ENCODE data around the gene POTEI.
"Not testable (repeated sequence)": the region's sequence is repeated elsewhere in the genome, so short reads cannot be mapped to it uniquely, and the experiment has no call there.

Gene POTEI

DNA sequence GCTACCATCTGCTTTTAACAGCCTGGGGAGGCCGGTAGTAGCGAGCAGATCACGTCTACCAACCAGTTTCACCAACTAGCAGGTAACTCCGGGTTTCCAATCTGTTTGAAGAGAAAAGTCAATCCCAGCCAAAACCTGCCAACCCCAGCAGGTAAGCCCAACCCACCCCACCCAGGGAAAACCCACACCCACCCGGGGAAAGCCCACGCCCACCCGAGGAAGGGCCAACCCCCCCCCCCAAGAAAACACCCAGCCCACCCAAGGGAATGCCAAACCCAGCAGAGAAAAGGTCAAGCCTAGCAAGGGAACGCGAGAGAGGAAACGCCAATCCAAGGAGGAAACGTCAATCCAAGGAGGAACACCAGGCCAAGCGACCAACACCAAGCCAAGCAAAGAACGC lies at the start of gene POTEI:
Gene POTEI, minus strand, starts transcription at position 101 of the 400 bp plus-strand sequence. Its CDS starts 93 bp downstream, at position 8.
- DNase-seq, result not testable (repeated sequence)

DNA sequence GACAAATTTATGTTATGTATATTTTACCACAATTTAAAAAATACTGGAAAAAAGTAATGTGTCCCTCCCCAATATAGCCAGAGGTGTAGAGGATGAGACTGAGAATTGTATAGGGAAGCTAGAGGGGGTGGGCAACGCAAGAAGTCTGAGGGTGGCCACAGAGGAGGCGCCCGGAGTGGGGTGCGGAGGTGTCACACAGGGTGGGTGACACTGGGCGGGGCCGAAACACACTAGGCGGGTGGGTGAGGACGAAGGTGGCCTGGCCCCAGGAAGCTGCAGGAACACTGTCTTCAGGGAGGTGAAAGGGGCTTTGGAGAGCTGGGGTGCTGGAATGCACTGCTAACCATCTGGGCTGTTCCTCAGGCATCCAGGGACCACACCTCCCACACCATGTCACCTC lies 47.3 kb upstream of the POTEI start:
- DNase-seq, result not testable (repeated sequence)

DNA sequence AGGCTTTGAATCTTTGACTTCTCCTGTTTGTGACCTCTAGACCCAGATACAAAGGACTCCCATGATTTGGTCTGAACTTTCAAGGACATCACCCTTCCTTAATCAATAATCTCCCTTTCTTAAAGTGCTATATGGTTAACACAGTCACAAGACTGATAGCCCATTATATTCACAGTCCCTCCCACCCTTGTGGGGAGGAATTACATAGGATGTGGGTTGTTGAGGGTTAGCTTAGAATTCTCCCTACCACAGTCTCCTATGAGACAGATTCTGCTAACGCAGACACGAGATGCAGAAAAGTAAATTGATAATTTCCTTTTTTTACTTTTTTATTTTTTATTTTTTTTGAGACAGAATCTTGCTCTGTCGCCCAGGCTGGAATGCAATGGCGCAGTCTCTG lies 45.0 kb upstream of the POTEI start:
- DNase-seq, result not testable (repeated sequence)

DNA sequence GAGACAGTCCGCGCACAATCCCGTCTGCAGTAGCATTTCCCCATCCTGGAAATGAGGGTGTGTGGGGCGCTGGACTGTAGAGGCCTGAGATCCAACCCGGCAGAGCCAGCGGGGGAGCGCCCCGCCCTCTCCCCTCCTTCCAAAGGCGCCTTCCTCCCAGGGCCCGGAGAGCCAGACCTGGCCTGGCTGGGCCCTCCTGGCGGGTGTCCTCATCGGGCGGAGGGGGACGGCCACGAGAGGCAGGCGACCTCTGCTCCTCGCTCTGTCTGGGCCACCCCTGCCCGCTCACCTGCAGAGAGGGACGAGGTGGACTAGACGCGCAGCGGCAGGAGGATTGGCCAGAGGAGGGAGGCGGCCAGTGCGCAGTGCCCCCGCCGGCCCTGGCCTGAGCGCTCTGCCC lies 40.3 kb upstream of the POTEI start:
- DNase-seq, result not testable (repeated sequence)

DNA sequence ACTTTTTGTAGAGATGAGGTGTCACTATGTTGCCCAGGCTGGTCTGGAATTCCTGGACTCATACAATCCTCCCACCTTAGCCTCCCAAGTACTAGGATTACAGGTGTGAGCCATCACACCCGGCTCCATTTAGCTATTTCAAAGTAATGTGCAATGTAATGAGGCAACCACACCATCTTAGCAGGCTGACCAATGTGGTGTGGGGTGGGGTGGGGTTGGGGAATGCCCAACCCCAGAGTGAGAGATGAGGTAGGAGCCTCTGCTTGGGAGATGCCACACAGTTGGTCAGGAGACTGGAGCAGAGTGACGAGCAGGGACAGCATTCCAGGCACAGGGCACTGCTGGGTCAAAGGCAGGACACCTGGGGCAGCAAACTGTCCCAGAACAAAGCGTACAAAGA lies 39.3 kb upstream of the POTEI start:
- DNase-seq, result not testable (repeated sequence)

DNA sequence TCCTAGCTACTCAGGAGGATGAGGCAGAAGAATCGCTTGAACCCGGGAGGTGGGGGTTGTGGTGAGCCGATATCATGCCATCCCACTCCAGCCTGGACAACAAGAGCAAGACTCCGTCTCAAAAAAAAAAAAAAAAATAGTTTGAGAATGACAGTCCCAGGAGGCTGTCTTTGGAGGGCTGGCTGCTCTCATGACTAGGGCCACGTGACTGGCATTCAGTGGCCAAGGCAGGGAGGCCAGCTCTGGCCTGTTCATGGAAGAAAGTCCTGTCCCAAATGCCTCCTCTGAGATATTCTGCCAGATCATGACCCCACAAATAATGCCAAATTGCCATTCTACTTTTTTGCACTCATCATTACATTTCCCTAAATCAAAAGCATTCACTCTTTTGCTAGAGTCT lies 35.9 kb upstream of the POTEI start:
- not testable (repeated sequence) for DNase-seq

DNA sequence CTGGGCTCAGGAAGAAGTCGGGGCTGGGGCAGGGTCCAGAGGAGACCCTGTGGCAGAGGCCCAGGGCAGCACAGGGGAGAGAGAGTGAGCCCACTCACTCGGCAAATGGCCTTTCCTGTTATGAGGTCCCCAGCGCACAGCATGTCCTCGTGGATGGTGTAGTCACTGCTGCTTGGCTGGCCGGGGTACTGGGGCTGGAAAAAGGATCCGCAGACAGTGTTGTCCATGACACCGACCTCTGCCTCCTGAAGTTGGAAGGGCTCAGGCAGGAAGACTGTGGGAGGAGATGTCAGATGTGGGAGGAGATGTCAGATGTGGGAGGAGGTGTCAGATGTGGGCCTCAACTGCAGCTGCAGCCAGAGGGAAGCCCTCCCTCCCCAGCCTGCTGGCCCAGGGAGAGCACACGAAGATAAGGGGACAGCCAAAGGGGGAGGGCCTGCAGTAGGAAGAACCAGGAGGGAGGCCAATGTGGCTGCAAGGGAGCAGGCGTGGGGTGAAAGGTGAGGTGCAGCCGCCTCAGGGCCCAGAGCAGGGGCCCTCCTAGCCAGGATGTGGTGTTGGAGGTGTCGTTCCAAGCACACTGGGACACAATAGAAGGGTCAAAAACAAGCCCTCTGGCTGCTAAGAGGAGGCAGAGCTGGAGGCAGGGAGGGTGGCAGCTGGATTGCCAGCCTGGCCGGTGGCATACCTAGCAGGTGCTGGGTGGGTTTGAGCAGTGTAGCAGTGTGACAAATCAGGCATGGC lies 34.8 kb upstream of the POTEI start:
- DNase-seq, result not testable (repeated sequence)

DNA sequence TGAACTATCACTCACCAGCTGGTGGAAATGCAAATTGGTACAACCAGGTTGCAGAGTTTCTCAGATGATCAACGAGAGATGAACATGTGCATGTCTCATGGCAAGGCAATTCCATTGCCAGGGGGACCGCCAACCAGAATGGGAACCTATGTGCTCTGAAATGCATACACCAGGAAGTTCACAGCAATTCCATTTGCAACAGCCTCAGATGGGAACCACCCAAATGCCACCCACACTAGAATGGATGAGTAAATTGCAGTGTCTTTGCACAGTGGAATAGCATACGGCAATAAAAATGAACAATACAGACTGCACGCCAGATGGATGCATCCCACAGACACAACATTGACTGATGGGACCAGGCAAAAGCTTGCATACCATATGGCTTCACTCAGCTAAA lies 33.7 kb upstream of the POTEI start:
- not testable (repeated sequence) for DNase-seq

DNA sequence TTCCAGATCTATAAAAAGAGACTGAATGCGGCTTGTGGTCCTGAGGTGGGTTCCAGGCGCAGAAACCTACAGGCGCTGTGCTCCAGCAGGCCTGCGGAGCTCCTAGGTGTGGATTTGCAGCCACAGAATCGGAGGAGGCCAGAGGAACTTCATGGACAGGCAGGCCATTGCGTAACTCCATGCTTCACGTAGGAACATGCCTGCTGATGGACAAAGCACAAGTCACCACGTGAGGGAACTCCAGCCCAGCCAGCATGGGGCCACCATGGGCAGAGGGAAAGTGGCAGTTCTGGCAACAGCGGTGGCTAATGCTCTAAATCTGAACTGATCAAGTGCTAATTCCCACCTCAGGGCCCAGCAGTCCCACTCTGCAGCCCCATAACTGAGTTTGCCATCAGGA lies 29.1 kb upstream of the POTEI start:
- DNase-seq, result not testable (repeated sequence)

DNA sequence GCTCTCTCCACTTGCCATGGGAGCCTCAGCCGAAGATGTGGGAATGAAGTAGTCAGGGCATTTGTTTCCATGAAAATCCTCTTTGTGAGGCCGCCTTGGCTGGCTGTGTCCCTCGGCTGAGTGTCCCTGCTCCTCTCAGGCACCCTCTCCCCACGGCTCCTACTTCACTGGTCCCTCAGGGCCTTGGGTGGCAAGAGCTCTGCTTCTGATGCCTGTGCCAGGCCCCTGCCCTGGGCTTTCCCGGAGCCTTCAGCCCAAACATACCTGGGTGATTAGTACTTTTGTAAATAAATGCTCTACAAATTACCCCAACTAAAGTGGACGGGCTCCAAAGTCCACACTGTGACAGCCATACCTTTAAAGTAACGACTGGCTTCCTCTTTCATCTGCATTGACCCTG lies 27.5 kb upstream of the POTEI start:
- not testable (repeated sequence) for DNase-seq

DNA sequence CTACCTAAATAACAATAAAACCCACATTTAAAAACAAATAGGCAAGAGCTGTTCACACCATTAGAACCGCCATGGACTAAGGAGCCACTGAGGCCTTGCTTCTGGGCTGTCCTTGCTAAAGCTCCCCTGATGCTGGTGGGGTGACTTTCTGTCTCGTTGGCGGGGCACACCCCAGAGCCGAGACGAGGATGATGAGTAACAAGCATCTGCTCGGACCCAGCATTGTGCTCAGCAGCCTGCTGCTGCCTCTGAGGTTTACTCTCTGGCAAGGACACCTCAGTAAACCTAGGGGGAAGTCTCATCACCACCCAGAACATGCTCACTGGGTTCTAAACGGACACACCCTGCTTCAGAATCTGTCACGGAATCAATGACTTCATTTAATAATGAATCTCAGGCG lies 22.5 kb upstream of the POTEI start:
- DNase-seq, result not testable (repeated sequence)

DNA sequence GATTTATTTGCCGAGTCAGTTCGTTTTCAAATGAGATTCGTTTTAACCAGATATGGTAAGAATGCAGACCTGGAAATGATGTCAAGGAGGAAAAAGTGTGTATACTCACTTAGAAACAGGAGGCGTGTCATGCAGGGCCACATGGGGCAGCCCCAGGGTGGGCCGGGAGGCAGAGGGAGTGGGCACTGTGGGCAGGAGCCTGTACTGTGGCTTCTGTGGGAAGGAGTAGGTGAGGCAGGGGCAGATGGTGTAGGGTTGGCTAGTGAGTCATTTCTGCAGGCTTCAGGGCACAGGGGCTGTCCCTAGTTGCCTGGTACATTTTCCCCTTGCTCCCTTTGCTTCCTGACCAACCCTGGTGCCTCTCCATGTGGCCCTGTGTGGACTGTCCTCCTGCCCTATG lies 22.1 kb upstream of the POTEI start:
- not testable (repeated sequence) for DNase-seq

DNA sequence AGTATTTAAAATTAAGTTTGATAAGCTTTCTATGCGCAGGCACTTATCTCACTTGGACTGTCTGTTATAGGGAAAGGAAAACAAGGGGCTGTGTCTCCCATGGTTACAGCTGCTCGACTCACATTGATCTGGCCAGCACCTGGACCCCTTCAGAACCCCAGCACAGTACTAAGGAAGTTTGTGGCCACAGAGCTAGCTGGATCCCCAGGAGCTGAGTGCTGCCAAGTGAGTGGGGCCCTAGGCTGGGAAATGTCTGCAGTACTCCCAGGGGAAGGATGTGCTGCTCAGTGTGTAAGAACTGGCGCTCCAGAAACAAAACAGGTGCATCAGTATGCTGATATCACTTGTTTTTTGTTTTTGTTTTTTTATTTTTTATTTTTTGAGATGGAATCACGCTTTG lies 21.1 kb upstream of the POTEI start:
- not testable (repeated sequence) for DNase-seq

DNA sequence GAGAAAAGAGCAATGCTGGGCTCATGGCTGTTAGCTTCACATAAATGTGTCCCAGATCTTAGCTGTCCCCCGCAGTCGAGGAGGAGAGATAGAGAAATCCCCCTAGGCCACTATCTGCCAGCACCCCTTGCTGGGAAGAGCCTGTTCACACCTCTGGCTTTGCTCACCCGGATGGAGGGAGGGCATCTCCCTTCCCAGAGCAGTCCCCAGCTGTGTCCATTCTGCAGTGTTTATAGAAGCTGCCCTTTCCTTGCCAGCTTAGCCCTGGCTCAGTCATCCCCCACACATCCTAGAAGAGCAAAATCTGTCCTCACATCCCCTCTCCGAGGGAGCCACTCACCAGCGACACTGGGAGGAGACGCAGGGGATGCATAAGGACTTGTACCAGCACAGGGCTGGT lies 20.4 kb upstream of the POTEI start:
- not testable (repeated sequence) for DNase-seq

DNA sequence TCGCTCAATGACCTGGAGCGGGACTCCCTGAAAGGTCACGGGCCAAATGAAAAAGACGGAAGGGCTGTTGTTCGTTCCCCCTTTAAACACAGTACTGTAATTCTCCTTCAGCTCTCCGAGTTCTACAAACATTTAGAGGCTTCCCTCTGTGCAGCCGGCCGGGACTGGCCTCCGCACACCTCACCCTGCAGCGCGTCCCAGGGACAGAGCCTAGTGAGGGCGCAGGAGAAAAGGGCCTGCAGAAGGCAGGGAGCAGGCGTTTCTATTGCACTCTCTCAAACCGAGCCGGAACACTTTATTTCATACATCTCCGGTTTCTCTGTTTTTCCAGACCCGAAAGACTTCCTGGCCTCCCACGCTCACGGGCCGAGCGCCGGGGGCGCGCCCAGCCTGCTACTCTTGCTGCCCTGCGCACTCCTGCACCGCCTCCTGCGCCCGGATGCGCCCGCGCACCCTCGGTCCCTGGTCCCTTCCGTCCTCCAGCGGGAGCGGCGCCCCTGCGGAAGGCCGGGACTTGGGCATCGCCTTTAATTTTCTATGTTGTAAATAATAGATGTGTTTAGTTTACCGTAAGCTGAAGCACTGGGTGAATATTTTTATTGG lies 18.3 kb upstream of the POTEI start:
- not testable (repeated sequence) for DNase-seq

DNA sequence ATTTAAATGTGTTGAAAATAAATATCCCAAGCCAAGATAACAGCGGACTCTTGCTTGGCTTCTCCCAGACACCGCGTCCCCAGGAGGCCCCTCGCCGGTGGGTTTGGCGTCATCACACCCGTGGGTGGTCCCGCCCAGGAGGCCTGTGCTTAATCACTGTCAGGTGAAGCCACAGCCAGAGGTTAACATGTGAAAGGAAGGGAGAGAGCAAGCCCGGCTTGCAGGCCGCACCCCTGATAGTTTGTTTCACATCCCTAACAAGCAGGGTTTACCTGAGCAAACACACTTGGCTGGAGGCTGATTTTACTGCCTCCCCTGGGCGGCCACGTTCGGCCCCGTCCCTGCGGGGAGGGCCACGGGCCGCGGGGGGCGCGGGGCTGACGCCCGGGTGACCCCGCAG lies 13.3 kb upstream of the POTEI start:
- not testable (repeated sequence) for DNase-seq

DNA sequence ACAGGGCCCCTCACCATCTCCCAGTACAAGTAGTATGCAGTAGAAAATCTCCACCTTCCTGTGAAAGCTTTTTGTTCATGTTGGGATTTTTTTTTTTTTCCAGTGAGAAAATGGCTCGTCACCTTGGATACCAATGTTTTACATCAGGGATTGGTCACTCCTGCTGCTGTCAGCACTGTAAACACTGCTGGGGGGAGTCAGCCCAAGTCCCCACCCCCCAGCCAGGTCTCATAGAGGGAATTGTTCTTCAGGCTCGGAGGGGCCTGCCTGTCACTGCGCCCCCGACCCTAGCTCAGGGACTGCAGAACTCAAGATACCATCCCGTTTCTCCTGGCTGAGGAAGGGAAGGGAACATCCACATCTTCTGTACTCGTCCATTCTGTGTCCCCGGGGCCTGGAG lies 11.9 kb upstream of the POTEI start, which contains the start of gene CFC1B:
Gene CFC1B, plus strand, starts transcription at position 231 of the 400 bp plus-strand sequence. CDS start 263 bp downstream, outside the sequence.
- DNase-seq, result not testable (repeated sequence)

DNA sequence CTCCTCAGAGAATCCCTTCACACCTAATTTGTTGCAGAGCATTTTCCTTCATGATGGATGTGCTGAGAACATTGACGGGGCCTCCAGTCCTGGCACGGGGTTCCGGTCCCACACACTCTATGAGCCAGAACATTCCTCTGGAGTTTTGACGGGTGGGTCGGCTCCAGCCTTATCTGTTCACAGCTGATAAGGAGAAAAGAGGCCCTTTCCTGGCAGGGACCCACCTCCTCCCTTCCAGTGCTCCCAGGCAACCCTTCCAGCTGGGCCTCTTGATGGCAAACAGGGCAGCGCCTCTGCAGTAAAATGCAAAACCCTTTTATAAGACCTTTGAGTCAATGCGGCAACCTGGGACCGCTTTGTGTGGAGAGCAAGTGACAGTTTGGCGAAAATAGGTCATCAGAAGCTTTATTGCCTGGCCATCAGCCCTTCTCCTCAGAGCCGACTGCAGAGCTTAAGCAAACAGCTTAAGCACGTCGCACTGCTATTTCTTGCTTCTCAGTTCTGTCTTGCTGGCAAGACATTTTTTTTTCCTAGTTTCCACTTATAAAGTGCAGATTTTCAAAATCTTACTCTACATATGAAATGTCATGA lies 9.5 kb upstream of the POTEI start:
- DNase-seq, result not testable (repeated sequence)

DNA sequence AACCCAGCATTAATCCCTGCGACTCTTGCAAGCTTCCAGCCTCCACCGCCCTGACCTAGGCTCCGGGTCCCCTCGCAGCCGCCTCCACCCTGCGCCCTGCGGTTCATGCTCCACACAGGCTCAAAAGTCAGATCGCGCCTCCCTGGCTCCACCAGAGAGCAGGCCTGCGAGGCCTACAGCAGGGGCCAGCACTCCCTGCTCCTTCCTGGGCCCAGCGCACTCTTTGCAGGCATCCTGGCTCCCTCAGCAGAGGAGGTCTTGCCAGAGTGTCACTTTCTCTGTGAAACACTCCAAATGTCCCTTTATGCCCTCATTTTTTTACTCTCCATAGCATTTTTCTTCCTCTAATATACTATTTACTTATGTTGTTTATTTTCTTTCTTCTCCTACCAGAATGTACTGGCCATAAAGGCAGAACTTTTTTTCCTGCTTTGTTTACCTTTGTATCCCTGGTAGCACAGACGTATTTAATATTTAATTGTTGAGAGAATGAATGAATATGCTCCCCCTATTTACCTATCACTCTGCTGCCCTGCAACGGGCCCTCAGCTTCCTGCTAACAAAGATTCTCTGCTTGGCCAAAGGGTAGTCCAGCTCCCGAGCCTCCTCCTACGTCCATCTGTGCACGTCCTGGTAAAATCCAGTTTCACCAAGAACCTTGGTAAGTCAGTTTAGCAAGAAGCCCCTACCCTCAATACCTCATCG lies 2.8 kb upstream of the POTEI start:
- DNase-seq, result not testable (repeated sequence)

DNA sequence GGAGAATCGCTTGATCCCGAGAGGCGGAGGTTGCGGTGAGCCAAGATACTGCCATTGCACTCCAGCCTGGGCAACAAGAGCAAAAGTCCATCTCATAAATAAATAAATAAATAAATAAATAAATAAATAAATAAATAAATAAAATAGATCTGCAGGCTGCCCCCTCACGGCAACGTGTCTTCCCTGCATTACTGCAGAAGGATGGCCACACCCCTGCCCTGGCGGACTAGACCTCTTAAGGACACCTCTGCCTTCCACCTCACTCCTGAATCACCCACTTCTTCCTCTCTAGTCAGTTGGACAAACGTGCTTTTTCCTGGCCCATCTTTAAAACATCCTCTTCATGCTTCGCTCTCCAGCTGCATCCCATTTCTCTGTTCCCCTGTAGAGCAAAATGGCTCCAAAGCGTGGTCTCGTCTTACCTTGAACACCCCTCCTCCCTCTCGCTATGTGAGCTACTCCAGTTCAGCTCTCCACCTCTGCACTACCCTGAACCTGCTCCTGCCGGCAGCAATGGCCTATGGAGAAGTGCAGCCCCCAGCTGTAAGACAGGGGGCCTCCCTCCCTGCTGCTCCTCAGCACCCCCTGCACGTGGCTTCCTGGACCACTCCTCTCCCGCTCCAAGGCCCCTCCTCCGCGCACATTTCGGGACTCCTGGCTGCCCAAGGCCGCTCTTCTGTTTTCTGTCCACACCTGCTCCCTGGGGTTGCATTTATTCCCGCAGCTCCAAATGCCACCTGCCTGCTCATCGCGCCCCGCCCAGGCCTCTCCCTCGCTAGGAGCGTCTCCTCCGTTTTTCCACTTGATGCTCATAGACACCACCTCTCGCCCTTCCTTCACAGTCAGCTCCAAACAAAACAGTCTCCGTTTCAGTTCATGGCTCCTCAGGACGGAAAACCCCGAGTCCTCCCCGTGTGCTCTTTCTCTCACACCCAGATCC lies 1.9 kb upstream of the POTEI start:
- DNase-seq, result not testable (repeated sequence)

DNA sequence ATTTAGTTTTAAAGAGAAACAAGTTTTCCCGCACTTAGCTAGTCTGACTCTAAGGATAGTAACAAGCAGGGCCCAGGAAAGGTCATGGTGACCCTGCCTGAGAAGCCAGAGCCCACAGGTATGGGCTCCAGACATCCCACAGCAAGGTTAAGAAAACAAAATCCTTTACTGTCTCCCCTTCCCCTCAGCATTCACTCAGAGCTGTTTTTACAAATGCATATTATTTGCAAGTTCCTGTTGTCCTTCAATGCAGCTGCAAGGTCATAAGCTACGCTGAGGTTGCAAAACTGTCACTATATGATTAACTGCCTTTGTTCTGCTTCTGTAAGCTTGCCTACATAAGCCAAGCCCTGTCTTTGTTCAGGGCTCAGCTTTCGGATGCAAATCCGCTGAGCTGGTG lies 18.1 kb downstream of the POTEI start:
- DNase-seq, result not testable (repeated sequence)

DNA sequence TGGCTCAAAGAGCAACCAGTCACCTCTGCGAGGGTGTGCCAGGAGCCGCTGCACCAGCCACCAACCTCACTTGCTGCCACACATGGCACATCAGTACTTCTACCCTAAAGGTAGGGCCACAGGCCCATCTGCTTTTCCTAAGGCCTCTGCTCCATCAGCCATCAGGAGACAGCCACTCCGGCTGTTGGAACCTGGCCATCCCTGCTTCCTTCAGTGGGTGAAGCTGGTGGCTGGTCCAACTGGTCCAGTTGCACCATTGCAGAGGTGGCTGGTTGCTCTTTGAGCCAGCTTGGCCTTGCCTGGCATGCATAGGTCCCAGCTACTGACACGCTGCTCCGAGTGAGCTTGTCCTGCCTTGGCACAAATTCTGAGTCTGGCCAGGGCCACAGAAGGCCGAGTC lies 53.7 kb downstream of the POTEI start:
- not testable (repeated sequence) for DNase-seq

Measured in NCI-H1417 (cell line).